Ureter (tissue), 1 donor: ENCODE results near the gene CCR6. TPM values are rescaled to one million over a fixed set of nuclear protein-coding genes. Genes with fewer than 3 reads are reported as not detected.
"Not testable (repeated sequence)": the region's sequence is repeated elsewhere in the genome, so short reads cannot be mapped to it uniquely, and the experiment has no call there.

Experiments used
- DNase-seq: peaks from one replicate; pipeline ENCODE4 v3.0.0-alpha.2; 2020; ENCODE audit warnings: low spot score
- total RNA-seq: library from RNA; stranded (reverse); gene quantifications from one replicate; pipeline ENCODE4 v1.2.4, GENCODE V29; 2023
- donor health status: DM: yes; HTN: yes; CAD: no.

Gene CCR6
- total RNA-seq, 1 donor from 2014 or later = not detected

DNA sequence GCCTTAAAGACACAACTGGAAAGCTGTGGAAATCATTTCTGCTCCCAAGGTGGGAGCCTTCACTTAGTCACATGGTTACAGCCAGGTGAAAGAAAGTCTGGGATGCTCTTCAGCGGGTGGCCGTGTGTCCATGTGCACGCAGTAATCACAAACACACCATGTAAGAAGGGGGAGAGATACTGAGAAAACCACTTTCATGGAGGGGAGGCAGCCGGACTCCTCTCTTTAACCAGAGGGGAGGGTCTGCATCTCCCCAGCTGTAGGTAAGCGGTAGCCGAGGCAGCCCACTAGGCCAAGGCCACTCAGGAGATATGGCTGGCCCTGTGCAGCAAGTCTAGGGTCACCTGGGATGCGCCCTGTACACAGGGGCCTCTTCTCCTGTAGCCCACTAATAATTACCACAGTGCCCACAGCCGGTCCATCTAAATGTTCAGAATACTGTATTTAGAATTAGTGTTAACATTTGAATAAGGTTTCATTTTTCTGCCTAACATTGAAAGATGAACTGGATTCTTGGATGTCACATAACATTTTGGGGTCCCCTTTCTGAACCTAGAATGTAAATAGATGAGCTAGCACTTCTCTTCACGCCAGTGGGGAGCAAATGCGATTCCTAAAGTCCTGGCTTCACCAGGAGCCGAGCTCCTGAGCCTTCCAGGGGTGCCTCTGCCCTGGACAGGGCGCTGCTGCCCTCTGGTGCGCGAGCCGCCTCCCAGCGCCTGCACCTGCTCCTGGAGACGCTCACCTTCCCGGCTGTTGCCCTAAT is 19.0 kb downstream of the CCR6 start:
- DNase-seq = no peak

DNA sequence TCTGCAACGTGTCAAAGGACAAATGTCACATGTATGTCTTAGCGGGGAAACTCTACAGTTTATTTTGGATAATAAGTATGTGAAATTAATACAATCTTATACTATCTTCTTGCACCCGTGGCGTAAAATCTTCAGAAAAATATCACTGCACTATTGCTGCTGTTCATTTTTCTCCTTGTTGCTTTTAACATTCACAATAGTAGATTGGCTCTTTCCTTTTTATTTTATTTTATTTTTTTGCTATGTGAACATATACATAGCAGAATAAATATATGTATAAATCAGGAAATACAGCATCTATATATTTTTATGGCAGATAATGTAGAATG is 19.5 kb downstream of the CCR6 start:
- no peak for DNase-seq

DNA sequence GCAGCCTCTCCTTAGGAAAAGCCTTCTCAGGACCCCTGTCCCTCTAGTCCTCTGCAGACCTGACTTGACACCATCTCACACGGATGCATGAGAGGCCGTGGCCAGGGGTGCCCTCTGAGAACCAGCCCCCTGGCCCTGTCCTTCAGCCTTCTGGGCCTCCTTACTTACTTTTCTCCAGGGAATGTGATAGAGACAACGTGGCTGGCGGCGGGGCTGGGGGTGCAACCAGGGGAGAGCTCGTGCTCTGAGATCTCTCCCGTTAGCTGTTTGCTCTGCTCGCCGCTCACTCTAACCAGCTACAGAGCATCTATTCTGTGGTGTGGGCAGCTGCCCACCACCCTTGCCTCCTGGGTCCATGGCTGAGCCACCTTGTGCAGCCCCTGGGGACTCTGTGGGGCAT is 20.1 kb downstream of the CCR6 start:
- no peak for DNase-seq

DNA sequence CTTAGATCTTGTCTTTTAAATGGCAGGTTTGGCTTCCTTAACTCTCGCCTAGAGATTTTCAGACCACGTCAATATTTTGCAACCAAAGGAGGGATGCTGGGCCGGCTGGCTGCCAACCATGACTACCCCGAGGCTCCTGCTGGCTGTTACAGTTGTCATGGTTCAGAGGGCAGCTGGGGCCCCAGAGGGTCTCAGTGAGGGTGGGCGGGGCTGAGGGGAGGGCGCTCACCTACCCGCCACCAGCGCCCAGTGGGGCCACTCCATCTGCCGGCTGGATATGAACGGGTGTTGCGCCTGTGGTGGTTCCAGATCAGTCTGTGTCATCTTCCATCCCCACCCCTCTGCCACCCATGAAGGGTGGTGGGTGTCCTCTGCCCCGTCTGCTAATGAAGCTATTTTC is 22.6 kb downstream of the CCR6 start:
- DNase-seq = no peak

DNA sequence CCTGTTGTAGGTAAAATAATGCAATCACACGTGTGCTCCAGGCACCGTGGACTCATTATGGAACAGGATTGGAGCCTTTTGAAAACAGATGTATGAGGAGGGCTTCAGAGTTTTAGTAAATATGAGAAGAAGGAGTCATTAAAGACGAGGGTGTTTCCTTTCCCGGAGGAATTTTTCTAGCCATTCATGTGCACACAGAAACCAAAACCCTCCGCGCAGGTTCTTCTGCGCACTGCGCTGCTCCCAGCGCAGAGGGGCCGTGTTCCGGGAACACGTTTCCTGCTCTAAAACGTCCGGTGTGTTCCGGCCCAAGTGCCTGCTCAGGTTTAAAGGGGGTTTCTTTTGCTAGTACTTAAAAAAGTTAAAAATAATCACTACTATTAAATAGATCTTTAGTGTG is 23.2 kb downstream of the CCR6 start:
- DNase-seq = peak; percentile 52

DNA sequence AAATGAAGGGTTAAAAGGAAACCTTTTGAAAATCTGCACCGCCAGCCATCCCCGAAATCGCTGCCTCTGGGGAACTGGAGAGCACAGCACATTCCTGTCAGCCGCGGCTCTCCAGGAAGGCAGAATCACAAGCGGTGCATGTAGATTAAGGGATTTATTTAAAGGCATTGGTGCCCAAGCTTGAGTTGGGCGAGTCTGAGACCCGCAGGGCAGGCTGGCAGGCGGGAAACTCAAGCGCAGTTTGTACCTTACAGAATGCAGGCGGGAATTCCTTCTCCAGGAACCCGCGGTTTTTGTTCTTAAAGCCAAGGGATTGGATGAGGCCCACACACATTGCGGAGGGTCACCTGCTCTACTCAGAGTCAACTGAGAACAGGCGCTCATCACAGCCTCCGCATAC is 24.1 kb downstream of the CCR6 start:
- DNase-seq = no peak

DNA sequence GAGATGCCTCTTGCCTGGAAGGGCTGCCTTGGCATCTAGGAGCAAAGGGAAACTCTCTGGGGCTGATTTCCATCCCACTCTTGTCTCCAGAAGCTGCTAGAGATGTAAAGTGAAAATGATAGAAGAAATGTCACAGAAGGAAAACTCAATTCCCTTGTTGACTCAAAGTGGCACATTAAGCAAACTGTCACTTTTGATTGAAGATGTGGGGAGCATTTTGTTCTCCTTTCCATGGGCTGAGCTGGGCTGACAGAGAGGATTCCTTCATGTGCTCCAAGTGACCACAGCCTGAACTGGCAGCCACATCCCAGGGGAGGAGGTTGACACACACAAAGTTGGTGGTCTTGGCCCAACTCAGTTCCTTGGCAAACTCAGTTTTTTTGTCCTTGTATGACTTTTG is 25.1 kb downstream of the CCR6 start:
- DNase-seq = no peak

DNA sequence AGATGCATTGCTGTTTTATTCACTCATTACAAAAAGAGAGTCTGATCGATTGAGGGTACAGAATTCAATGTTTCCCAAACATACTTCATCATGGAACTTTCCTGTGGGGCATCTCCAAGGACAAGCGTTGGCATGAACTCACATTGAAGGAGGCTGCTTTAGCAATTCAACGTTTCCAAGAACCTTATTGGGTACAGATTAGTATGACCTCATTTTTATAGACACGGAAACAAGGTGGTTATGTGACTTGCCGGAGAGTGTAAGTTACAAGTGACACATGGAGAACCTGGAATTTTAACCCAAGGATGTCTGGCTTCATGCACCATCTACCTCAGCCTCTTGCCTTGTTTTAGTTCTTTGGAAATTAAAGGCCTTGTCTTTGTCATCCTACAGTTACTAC is 26.1 kb downstream of the CCR6 start:
- no peak for DNase-seq

DNA sequence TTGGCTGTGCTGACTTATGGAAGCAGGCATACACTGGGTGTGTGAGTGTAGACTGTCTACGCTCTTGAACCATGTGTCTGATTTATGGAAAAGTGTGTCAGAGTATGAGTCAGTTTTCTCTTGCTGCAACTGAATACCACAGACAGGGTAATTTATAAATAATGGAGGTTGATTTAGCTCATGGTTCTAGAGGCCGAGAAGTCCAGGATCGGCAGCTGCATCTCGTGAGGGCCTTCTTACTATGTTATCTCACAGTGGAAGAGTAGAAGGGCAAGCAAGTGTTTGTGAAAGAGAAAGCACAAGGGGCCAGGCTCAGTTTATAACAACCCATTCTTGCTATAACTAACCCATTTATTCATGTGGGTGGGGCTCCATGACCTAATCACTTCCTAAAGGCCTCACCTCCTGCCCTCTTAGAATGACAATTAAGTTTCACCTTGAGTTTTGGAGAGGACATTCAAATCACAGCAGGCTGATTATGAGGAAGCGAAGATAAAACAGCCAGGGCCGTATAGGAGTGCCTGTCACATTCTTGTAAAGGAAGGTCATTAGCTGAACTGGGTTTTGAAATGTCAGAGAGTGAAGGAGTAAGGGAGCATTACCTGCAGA is 28.1 kb downstream of the CCR6 start:
- no peak for DNase-seq

DNA sequence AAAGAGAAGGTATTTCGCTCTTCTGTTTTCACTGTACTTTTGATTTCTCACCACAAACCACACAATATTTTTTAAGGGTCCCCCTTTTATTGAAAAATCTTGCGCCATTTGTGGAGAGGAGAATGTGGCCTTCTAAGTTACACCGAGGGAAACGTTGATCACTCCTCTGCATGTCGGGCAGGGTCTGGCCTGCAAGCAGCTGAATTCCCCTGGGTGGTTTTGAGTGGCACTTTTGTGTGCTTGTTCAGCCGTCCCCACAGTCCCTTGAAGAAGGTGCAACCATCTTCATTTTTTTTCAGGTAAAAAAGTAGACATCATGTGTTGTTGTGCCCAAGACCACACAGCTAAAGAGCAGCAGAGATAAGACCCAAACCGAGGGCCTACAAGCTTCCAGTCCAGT is 28.8 kb downstream of the CCR6 start:
- DNase-seq = no peak

DNA sequence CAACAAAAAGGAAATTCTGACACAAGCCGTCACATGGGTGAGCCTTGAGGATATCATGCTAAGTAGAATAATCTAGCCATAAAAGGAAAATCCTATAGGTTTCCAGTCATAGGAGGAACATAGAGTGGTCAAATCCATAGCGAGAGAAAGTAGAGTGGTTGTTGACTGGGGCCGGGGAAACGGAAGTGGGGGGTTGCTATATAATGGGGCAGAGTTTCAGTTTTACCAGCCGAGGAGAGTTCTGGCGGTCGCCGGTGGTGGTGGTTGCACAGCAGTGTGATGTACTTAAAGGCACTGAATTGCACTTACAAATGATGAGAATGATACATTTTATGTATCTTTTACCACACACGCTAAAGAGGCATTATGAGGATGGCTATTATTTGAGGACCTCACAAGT is 30.0 kb downstream of the CCR6 start:
- DNase-seq = no peak

DNA sequence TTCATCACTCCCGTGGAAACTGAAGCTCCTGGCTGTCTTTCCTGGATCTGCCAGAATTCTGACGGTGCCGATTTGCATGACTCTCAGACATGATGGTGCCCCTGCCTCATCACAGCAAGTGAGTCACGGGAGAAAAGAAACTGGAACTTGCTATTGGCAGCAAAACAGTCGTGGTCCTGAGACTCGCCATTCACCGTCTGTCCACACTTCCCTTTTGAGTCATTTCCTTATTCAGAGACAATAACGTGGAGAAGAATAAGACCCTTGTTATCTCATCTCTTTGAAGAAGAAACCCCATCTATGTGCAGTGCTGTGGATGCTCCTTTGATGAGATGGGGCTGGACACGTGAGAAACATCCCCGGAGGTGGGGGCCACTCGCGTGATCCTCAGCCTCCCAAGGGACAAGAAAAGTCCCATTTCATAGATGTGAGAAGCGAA is 30.6 kb downstream of the CCR6 start:
- no peak for DNase-seq

DNA sequence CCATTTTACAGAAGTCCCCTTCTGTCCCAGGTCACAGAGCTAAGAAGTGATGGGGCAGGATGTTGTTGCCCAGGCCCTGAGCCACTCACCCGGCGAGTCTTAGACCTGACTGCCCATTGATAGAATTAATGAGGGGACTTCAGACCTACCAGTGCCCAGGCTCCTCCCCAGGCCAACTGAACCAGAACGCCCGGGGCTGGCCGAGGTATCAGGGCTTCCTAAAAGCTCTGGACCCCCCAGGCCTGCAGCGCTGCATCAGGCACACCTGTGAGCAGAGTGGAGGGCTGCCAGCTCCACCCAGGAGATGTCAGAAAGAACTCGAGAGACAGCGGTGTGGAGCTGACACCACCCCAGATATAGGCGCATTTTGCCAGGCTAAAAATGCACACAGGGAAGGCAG is 31.4 kb downstream of the CCR6 start:
- no peak for DNase-seq

DNA sequence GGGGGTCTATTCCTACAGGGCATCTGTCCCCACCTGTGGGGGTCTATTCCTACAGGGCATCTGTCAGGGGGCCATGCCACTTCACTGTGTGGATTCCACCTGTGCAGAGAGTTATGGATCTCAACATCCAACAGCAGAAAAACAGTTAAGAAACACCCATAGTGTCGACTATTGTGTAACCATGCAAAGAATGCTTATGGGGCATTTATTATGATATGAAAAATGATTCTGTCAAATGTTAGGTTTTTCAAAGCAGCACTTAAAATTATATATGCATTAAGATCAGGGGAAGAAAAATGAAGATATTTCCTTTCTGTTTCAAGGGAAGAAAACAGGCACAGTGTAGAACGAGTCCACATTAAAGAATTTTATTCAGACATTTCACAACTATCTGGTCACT is 32.0 kb downstream of the CCR6 start:
- DNase-seq = no peak

DNA sequence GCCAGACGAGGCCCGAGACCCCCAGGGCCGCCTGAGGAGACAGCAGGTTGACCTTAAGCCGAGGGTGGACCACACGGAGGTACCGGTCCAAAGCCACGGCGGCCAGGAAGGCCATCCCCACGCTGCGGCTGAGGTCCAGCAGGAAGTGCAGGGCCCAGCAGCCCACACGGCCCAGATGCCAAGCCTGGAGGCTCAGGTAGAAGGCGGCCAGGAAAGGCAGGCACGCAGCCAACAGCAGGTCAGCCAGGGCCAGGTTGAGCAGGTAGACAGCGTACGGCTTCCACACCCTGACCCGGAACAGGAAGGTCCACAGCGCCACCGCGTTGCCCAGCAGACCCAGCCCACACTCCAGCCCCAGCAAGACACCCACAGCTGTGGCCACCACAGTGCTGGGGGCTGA is 34.5 kb downstream of the CCR6 start:
- DNase-seq = no peak

DNA sequence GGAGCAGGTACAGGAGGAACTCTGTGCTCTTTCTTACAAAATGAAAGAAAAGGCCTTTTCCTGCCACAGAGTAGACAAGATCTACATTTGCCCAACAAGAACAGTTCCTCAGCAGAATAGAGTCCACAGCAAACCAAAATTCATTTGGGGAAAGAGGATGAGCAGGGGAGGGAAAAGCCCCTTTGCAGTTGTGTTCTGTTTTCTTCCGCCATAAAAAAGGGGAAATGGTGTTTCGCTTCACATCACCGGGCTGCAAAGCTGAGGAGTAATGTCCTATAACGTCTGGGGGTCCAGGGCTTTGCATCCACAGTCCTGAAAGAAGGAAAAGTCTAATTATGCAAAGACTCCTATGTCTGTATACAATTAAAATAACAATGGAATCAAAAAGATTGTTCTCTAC is 35.0 kb downstream of the CCR6 start, which contains the start of gene GPR31:
GPR31 (minus strand) TSS at position 118 of the 400 bp plus-strand sequence. CDS start 149 bp downstream, outside the sequence.
- DNase-seq = no peak

DNA sequence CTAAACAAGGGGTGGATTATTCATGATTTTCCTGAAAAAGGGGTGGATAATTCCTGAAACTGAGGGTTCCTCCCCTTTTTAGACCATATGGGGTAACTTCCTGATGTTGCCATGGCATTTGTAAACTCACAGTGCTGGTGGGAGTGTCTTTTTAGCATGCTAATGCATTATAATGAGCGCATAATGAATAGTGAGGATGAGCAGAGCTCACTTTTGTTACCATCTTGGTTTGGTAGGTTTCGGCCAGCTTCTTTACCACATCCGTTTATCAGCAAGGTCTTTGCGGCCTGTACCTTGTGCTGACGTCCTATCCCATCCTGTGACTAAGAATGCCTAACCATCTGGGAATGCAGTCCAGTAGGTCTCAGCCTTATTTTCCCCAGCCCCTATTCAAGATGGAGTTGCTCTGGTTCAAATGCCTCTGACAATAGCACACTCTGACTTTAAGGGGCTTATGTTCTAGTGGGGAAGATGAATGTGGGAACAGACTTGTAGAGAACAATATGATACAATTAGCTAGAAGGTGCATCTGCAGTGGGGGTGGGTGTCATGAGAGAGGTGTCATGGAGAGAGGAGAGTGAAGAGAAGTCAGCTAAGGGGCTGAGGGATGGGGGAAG is 39.1 kb downstream of the CCR6 start:
- no peak for DNase-seq

DNA sequence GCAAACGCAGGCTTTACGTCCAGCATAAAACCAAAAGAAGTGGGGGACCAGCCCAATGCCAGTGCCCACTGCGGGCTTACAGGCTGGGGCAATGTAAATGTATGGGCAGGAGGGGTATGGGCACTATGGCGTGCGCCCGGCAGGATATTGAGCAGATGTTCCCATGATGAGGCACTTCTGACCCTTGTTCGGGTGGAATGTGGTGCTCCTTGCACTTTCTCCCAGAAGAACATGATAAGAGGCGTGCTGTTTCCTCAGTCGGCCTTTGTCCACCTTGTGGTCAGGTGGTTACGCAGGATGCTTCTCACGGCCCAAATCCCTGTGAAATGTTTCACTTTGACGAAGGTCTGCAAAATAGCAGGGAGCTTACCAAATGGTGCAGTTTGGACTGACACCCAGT is 39.7 kb downstream of the CCR6 start:
- DNase-seq = no peak

DNA sequence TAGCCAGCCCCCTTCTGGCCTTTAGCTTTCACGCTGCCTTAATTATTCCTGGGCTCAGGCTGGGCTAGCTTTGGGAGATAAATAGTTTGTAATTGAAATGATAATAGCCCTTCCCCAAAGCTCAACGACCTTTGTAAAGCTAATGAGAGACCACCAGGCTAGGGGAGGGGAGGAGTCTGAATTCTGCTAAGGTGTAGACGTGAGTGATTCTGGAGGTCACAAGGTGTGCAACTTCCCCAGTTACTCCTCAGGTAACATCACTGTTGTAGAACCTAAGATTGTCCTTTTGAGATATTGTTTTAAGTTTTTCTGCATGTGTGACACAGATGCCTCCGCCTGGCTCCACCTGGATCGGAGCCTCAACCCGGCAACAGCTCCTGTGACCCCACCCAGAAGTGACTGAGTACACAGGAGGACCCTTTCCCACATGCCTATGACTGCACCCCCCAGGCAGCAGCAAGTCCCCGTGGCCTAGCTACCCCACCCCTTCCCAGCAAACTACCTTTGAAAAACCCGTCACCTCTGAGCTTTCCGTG is 40.6 kb downstream of the CCR6 start:
- no peak for DNase-seq

DNA sequence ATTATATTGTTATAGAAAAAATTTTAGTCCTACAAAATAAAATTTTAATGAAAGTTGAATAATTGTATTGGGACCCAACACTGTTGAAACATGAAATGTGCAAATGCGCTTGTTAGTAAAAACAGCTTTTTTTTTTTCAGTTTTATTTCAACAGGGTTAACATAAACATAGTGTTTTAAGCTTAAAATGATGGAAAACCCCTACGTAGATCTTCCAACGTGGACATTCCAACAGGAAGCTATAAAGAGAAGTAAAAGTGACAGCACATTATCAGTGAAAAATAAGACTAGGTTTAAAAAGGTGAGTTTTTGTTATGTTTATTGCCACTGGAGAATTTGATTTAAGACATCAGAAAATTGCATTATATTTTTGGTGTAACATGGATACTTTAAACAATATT is 41.4 kb downstream of the CCR6 start:
- no peak for DNase-seq

DNA sequence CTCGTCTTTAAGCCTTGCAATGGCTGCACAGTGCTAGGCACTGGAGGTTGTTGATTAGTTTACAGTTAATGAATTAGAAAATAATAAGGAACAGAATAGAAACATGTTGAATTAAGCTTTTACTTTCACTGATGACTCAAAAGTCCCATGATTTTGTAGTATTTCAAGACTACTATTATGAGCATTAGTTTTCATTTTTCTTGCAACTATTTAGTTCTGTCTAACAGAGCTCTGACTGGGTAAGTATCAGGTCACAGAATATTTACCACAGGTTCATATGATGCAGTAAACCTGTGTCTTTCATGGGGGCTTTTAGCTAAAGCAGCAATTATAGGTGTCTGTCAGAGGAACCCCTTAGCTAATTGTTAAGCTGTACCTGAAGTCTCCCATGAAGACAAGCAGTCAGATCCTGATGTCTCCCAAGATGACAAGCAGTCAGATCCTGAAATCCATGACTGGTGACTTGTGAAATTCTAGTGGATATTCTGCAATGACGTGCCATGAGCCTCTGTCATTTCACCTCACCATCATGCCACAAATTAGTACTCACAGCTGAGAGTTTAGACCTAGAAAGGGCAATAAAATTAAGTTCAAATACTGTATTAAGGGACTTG is 43.1 kb downstream of the CCR6 start:
- no peak for DNase-seq

DNA sequence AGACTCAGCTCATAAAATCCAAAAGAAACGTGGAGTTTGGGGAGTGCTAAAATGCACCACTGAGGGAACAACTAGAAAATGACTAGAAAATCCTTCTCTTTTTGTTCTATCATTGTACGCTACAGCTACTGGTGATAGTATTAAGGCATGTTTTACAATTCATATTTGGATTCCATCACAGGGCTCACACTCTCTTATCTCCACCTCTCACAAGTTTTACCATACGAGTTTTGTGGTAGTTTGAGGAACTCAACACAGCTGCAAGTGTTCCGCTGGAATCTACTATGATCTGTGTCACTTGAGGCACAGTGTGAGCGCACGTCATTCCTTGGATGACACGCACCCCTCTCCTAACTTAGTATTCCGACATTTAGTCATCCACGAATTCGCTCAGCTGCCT is 44.8 kb downstream of the CCR6 start:
- DNase-seq = not testable (repeated sequence)

DNA sequence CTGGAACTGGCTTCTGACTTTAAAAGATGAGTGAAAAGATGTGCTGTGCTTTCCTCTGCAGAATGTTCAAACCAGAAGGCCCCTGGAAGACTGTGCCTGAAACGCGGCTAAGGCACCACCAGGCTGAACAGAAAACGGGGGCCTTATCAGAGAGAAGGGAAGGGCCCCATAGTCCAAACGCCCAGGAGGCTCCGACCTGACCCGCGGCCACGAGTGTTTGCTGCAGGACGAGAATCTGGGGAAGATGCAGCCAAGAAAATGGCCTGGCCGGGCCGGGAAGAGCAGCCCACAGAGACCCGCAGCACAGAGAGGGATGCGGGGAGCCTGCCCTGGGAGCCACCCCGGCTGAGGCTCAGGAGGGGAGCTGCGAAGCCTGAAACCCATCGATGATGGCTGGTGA is 45.4 kb downstream of the CCR6 start:
- DNase-seq = not testable (repeated sequence)
